M059J (cell line): Measurements from ENCODE around the gene NDUFA12. TPM values are rescaled to one million over a fixed set of nuclear protein-coding genes. Genes with fewer than 3 reads are reported as not detected.

ENCODE experiments used
- DNase-seq: peaks from one replicate; pipeline ENCODE4 v3.0.0-alpha.2; 2012; ENCODE audit warnings: low read depth
- total RNA-seq: library from RNA; depleted of rRNA; stranded (reverse); fragments of >200 nt; shearing (Covaris generic); gene quantifications from 2 replicates; pipeline ENCODE4 v1.2.3, GENCODE V29; 2014; rRNA removed

The NDUFA12 gene
- total RNA-seq, 1 experiment from 2014 or later: 249 TPM

DNA sequence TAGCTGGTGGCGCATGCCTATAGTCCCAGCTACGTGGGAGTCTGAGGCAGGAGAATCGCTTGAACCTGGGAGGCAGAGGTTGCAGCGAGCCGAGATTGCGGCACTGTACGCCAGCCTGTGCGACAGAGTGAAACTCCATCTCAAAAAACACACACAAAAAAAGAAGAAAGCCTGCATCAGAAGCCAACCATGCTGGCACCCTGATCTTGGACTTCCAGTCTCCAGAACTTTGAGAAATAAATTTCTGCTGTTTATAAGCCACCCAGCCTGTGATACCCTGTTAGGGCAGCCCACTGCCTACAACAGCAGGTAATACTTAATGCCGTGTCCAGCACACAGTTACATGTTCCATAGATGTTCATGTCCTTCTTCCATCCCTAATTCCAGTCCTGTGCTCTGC is 62.7 kb downstream of the NDUFA12 start:
- DNase-seq: no peak

- no peak for DNase-seq
These were observed 64.9 kb downstream of the NDUFA12 start for GRCh38 chr12:94938583-94938982.

- no peak for DNase-seq
These were observed 72.7 kb downstream of the NDUFA12 start for GRCh38 chr12:94930772-94931171.

GRCh38 chr12:94930216-94930654 is 73.3 kb downstream of the NDUFA12 start:
- no peak for DNase-seq

DNA sequence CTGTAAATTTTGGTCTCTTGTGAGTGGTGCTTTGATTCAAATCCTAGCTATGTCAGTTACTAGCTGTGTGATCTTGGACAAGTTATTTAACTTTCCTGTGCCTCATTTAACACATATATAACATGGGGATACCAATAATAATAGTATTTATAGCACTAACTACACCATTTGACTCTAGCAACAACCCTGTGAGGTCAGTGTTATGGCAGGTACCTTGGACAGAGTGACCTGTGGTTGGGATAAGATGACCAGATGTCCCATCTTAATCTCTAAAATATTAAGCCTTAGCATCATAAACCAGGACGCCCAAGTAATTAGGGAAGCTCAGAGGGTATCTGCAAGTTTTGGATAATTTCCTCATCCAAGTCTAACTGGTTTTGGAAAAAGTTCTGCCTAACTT is 73.7 kb downstream of the NDUFA12 start:
- no peak for DNase-seq

GRCh38 chr12:94925729-94926128 is 77.8 kb downstream of the NDUFA12 start:
- DNase-seq: no peak

DNA sequence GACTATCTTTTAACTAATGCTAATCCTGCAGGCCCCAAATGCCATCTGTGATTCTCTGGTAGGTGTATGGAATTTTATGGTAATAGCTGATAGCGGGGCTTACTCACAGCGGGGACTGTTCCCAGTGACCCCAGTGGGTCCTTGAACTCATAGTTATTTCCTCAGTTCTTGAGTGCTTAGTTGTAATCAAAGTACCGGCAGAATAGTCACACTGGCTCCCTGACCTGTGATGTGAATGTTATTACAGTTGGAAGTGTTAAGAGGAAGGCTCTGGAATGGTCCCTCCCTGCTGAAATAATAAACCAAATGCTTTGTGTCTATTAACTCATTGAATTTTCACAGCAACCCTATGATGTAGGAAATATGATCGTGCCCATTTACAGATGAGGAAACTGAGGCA is 78.3 kb downstream of the NDUFA12 start:
- no peak for DNase-seq

DNA sequence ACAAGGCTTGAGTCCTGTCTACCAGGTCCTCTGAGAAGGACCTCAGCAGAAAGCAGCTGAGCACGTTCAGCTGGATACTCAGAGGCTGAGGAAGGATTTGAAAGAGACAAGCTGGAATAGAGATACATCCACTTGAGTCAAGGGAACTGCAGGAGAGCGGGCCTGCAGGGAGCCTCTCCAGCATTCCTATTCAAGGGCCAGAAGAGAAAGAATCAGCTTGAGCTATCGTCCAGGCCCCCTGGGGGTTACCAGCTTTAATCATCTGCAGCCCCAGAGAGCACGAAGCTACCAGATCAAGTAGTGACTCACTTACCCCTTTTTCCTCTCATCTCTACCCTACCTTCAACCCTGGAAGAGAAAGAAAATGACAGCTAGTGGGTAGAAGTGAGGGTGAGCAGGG is 80.9 kb downstream of the NDUFA12 start:
- DNase-seq: no peak

Other genes starting within 250 kb of the NDUFA12 start
- 26.3 and 63.3 TPM in 2 replicates for gene NR2C1, start 69.9 kb upstream of the NDUFA12 start, total RNA-seq
- gene FGD6, start 213.8 kb upstream of the NDUFA12 start, total RNA-seq: 5.4 and 7.5 TPM in 2 replicates
- 52.2 and 52.6 TPM in 2 replicates for gene VEZT, start 214.1 kb upstream of the NDUFA12 start, total RNA-seq